Neural progenitor cell (in vitro differentiated cells): ENCODE results near the gene ANKRD6. TPM values are rescaled to one million over a fixed set of nuclear protein-coding genes. Genes with fewer than 3 reads are reported as not detected.
A peak's percentile ranks its signal among the peaks of the same experiment; 100 is the strongest.

Experiments
- DNase-seq: peaks from one replicate; pipeline ENCODE4 v3.0.0-alpha.2; 2016; ENCODE audit warnings: low spot score
- H2AFZ ChIP-seq: fragments of 200-600 bp; sonication (generic); replicated peaks from 2 replicates; pipeline ENCODE4 v1.6.1; 2016; ENCODE audit warnings: antibody characterized with exemption
- H3F3A ChIP-seq: fragments of 200-600 bp; sonication (generic); 2 replicates; pipeline ENCODE4 v1.6.1; 2016; ENCODE audit warnings: antibody characterized with exemption, low read depth
- H3K27ac ChIP-seq: fragments of 200-600 bp; sonication (generic); 2 replicates; pipeline ENCODE4 v1.5.1; 2016; ENCODE audit warnings: mild to moderate bottlenecking
- H3K27me3 ChIP-seq: fragments of 200-600 bp; sonication (generic); 2 replicates; pipeline ENCODE4 v1.6.1; 2016; ENCODE audit warnings: mild to moderate bottlenecking, moderate library complexity
- H3K36me3 ChIP-seq: fragments of 200-600 bp; sonication (generic); 2 replicates; pipeline ENCODE4 v1.5.1; 2016
- H3K4me1 ChIP-seq: fragments of 200-600 bp; sonication (generic); 2 replicates; pipeline ENCODE4 v1.6.1; 2016; ENCODE audit warnings: mixed run types
- H3K4me2 ChIP-seq: fragments of 200-600 bp; sonication (generic); 2 replicates; pipeline ENCODE4 v1.6.1; 2016
- H3K4me3 ChIP-seq: fragments of 200-600 bp; sonication (generic); 2 replicates; pipeline ENCODE4 v1.5.1; 2016
- H3K79me2 ChIP-seq: fragments of 200-600 bp; sonication (generic); 2 replicates; pipeline ENCODE4 v1.6.1; 2016; ENCODE audit warnings: low read depth
- H3K9ac ChIP-seq: fragments of 200-600 bp; sonication (generic); 2 replicates; pipeline ENCODE4 v1.6.1; 2016
- H3K9me3 ChIP-seq: fragments of 200-600 bp; sonication (generic); 2 replicates; pipeline ENCODE4 v1.5.1; 2016; ENCODE audit warnings: low read depth
- H4K20me1 ChIP-seq: fragments of 200-600 bp; sonication (generic); 2 replicates; pipeline ENCODE4 v1.6.1; 2016; ENCODE audit warnings: low read depth
- H3K27ac Mint-ChIP-seq: 3 replicates; pipeline ENCODE4 v1.8.0; 2021; ENCODE audit warnings: mixed read lengths
- H3K27me3 Mint-ChIP-seq: 2 replicates; pipeline ENCODE4 v1.8.0; 2022; ENCODE audit warnings: low read depth, mild to moderate bottlenecking, inconsistent platforms, moderate library complexity, mixed read lengths; ENCODE audit not compliant: insufficient read depth
- H3K36me3 Mint-ChIP-seq: 3 replicates; pipeline ENCODE4 v1.8.0; 2021; ENCODE audit warnings: mixed read lengths
- H3K4me1 Mint-ChIP-seq: 3 replicates; pipeline ENCODE4 v1.8.0; 2021; ENCODE audit warnings: mixed read lengths
- H3K4me3 Mint-ChIP-seq: 3 replicates; pipeline ENCODE4 v1.8.0; 2021; ENCODE audit warnings: mild to moderate bottlenecking, moderate library complexity, mixed read lengths
- H3K9me3 Mint-ChIP-seq: 3 replicates; pipeline ENCODE4 v1.8.0; 2020; ENCODE audit warnings: mixed read lengths
- CTCF ChIP-seq: fragments of 200-600 bp; sonication (generic); IDR thresholded peaks from 2 replicates; pipeline ENCODE4 v1.5.1; 2017; ENCODE audit warnings: antibody characterized with exemption, mild to moderate bottlenecking
- EZH2 ChIP-seq: fragments of 200-600 bp; sonication (generic); IDR thresholded peaks from 2 replicates; pipeline ENCODE4 v1.6.1; 2017; ENCODE audit warnings: antibody characterized with exemption, mild to moderate bottlenecking, moderate library complexity
- EZH2phosphoT487 ChIP-seq: fragments of 200-600 bp; sonication (generic); IDR thresholded peaks from 2 replicates; pipeline ENCODE4 v1.6.1; 2017; ENCODE audit warnings: antibody characterized with exemption
- total RNA-seq: library from RNA; depleted of rRNA; stranded (reverse); fragments of >200 nt; gene quantifications from 2 replicates; pipeline ENCODE4 v1.2.3, GENCODE V29; 2015; ENCODE audit warnings: low replicate concordance

The ANKRD6 gene
- total RNA-seq, 1 donor from 2014 or later = 36.3 TPM

GRCh38 chr6:89501222-89501621 lies 68.3 kb downstream of the ANKRD6 start:
- H3K9me3 ChIP-seq = no peaks in the 10 kb centered on the region
- peak overlapping the region; percentile 67 for H3K4me3 Mint-ChIP-seq
- H3K9ac ChIP-seq = no peak overlapping the region
- H3K4me1 ChIP-seq = peaks cover 82% of the 10 kb centered on the region
- no peak for TF ChIP-seq EZH2
- no peak for TF ChIP-seq EZH2phosphoT487
- TF ChIP-seq CTCF = no peak
- H3K27me3 Mint-ChIP-seq = peaks cover 3% of the 10 kb centered on the region
- peak; percentile 91 for DNase-seq
- H3K79me2 ChIP-seq = peaks cover 39% of the 10 kb centered on the region
- peaks cover 67% of the 10 kb centered on the region for H3F3A ChIP-seq
- H4K20me1 ChIP-seq = no peaks in the 10 kb centered on the region
- H3K36me3 Mint-ChIP-seq = peaks cover 6% of the 10 kb centered on the region
- peak overlapping the region; percentile 98 for H3K27ac ChIP-seq
- H2AFZ ChIP-seq = no peak overlapping the region
- peaks cover 72% of the 10 kb centered on the region for H3K4me1 Mint-ChIP-seq
- H3K36me3 ChIP-seq = no peaks in the 10 kb centered on the region
- no peaks in the 10 kb centered on the region for H3K9me3 Mint-ChIP-seq
- no peaks in the 10 kb centered on the region for H3K27me3 ChIP-seq
- H3K4me3 ChIP-seq = peak overlapping the region; percentile 39
- H3K4me2 ChIP-seq = peak overlapping the region; percentile 79
- H3K27ac Mint-ChIP-seq = peak overlapping the region; percentile 93

- Histone ChIP-seq H4K20me1 (no peaks in the 10 kb centered on the region), H3K4me3 (peak overlapping the region; percentile 39), H3F3A (peaks cover 65% of the 10 kb centered on the region), H3K9me3 (no peaks in the 10 kb centered on the region), H3K36me3 (no peaks in the 10 kb centered on the region), H2AFZ (no peak overlapping the region), H3K27me3 (no peaks in the 10 kb centered on the region), H3K27ac (peak overlapping the region; percentile 98), H3K9ac (no peak overlapping the region), H3K4me2 (peak overlapping the region; percentile 79), H3K4me1 (peaks cover 80% of the 10 kb centered on the region), H3K79me2 (peaks cover 39% of the 10 kb centered on the region)
- peaks cover 6% of the 10 kb centered on the region for H3K36me3 Mint-ChIP-seq
- H3K27me3 Mint-ChIP-seq = peaks cover 3% of the 10 kb centered on the region
- peaks cover 71% of the 10 kb centered on the region for H3K4me1 Mint-ChIP-seq
- peak overlapping the region; percentile 67 for H3K4me3 Mint-ChIP-seq
- no peaks in the 10 kb centered on the region for H3K9me3 Mint-ChIP-seq
- TF ChIP-seq CTCF (no peak), EZH2 (no peak), EZH2phosphoT487 (no peak)
- peak overlapping the region; percentile 93 for H3K27ac Mint-ChIP-seq
- no peak for DNase-seq
Measured at GRCh38 chr6:89501753-89502152, 68.8 kb downstream of the ANKRD6 start.

GRCh38 chr6:89503641-89504040 lies 70.7 kb downstream of the ANKRD6 start:
- Histone ChIP-seq H3K27me3 (no peaks in the 10 kb centered on the region), H3K9me3 (no peaks in the 10 kb centered on the region), H3K4me2 (peak overlapping the region; percentile 79), H3K4me1 (peaks cover 84% of the 10 kb centered on the region), H3K36me3 (no peaks in the 10 kb centered on the region), H2AFZ (no peak overlapping the region), H3K79me2 (peaks cover 28% of the 10 kb centered on the region), H4K20me1 (no peaks in the 10 kb centered on the region), H3F3A (peaks cover 70% of the 10 kb centered on the region), H3K27ac (peak overlapping the region; percentile 98), H3K4me3 (no peak overlapping the region), H3K9ac (no peak overlapping the region)
- Mint-ChIP-seq H3K36me3 (peaks cover 6% of the 10 kb centered on the region), H3K9me3 (no peaks in the 10 kb centered on the region), H3K27ac (peak overlapping the region; percentile 28), H3K4me1 (peaks cover 76% of the 10 kb centered on the region), H3K27me3 (peaks cover 2% of the 10 kb centered on the region), H3K4me3 (no peak overlapping the region)
- no peak for DNase-seq
- TF ChIP-seq EZH2phosphoT487 (no peak), EZH2 (no peak), CTCF (no peak)
